DMS53 treated with DMSO at 0.1 percent for 48 hours (cell line): Measurements from ENCODE around the gene MARCHF2.
"Not testable (repeated sequence)": the region's sequence is repeated elsewhere in the genome, so short reads cannot be mapped to it uniquely, and the experiment has no call there.

Source experiments
- DNase-seq: peaks from one replicate; lab custom pipeline; 2025; ENCODE audit not compliant: unreplicated experiment; lab: John Stamatoyannopoulos, UW

The MARCHF2 gene

DNA sequence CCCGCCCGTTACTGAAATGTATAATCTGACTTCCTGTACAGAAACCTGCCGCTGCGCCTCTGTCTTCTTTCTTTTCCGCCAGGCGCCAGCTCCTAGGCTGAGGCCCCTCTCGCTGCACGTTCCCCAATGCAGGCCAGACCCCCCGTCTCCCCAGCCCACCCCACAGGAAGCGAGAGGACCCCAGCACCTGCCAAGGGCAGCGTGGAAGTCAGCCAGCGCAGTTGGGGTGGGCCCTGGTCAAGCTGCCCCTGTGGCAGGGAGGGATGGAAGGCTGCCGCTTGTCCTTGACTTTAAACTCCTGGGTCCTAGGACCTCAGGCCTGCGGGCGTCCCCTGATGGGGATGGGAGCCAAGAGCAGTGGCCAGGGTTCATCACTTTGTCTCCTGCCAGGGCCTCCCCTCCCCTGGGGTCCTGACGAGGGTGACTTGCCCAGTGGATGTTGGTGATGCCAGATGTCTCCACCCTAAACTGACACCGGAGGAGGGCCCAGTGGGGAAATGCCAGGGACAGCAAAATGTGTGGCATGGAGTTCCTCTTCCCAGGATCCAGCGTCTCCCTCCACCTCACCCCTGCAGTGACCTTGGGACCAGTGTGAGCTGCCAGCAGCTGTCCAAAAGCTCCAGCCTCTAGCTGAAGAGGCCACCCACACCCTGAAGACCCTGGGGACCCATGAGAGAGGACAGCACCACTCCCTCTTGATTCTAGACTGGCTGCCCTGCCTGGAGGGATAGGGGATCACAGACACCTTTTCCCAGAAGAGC is 8.5 kb upstream of the MARCHF2 start:
- no peak for DNase-seq

DNA sequence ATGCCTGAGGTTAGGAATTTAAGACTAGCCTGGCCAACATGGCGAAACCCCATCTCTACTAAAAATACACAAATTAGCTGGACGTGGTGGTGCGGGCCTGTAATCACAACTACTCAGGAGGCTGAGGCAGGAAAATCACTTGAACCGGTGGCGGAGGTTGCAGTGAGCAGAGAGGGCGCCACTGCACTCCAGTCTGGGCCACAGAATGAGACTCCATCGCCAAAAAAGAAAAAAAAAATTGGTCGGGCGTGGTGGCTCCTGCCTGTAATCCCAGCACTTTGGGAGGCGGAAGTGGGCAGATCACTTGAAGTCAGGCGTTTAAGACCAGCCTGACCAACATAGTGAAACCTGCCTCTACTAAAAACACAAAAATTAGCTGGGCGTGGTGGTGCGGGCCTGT is 2.4 kb upstream of the MARCHF2 start:
- not testable (repeated sequence) for DNase-seq

DNA sequence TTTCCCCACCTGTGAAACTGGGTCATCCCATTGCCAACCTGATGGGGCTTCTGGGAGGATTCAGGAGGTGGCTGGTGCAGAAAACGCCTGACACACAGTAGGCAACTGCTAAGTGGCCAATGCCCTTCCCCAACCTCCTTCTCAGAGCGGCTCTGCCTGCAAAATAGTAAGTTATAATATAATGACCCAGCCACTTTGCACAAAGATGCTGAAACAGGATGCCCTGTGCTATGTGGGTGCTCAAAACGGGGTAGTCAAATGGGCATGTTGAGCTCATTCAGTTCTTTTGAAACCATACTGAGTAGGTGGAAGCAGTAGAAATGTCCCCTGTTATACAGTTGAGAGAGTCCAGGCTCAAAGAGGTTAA is 507 bp downstream of the MARCHF2 start:
- no peak for DNase-seq

DNA sequence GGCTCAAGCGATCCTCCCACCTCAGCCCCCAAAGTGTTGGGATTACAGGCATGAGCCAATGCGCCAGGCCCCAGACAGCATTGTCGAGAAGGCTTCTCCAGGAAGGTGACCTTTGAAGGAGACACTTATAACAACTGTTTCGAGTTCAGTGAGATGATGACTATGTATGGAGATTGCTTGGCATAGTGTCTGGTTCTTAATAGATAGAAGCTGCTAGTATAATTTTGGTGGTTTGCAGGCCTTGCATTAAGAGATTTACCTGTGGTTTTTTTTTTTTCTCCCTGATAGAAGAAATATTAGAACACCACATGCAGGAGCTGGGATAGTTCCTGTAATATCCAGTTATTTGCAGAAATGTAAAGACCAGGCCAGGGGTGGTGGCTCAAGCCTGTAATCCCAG is 3.7 kb downstream of the MARCHF2 start:
- DNase-seq: no peak

- DNase-seq: no peak
Observed at GRCh38 chr19:8421484-8422461, 8.7 kb downstream of the MARCHF2 start.

DNA sequence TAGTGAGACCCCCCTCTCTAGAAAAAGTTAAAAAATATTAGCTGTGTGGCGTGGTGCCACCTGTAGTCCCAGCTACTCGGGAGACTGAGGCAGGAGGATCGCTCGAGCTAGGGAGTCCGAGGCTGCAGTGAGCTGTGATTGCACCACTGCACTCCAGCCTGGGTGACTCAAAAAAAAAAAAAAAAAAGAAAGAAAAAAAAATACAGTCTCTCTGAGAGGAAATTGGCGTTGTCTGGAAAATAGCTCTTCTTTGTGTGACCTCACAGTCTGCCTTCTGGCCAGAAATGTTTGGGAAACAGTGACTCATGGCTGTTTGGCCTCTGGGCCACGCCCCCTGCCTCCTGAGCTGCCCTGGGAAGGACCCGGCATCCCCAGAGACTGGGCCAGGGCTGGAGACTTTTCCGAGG is 10.7 kb downstream of the MARCHF2 start:
- DNase-seq: peak; percentile 86

DNA sequence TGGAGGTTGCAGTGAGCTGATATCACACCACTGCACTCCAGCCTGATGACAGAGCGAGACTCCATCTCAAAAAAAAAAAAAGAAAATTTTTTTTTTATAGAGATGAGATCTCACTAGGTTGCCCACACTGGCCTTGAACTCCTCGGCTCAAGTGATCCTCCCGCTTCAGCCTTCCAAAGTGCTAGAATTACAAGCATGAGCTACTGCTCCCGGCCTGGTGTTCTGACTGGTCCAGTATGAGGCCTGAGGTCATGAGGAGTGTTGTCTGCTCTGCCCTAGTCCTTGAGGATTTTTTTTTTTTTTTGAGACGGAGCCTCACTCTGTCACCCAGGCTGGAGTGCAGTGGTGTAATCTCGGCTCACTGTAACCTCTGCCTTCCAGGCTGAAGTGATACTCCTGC is 12.2 kb downstream of the MARCHF2 start:
- not testable (repeated sequence) for DNase-seq

- DNase-seq: no peak
Observed at GRCh38 chr19:8426283-8426682, 13.2 kb downstream of the MARCHF2 start.

- DNase-seq: no peak
Observed at GRCh38 chr19:8429044-8429443, 15.9 kb downstream of the MARCHF2 start.

DNA sequence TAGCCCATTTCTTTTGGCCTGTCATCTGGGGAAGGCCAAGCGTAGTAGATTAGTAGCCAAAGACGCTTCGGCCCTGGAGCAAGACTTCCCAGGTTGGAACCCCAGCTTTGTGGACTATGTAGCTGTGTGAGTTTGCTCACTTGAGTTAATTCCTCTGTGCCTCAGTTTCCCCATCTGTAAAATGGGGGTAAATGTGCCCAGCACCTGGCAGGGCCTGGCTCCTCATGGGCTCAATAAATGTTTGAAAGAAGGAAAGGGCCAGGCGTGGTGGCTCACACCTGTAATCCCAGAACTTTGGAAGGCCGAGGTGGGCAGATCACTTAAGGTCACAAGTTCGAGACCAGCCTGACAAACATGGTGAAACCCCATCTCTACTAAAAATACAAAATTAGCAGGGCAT is 16.7 kb downstream of the MARCHF2 start:
- no peak for DNase-seq

DNA sequence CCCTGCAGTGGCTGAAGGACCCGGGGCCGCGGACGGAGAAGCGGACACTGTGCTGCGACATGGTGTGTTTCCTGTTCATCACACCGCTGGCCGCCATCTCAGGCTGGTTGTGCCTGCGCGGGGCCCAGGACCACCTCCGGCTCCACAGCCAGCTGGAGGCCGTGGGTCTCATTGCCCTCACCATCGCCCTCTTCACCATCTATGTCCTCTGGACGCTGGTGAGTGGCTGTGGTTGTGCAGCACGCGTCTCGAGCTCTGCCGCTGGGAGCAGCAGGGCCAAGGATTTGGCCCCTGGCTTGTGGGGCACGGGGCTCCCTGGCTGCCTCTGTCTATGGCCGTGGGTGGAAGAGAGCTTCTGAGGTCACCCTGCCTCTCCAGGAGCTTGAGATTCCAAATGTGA is 17.5 kb downstream of the MARCHF2 start:
- no peak for DNase-seq

DNA sequence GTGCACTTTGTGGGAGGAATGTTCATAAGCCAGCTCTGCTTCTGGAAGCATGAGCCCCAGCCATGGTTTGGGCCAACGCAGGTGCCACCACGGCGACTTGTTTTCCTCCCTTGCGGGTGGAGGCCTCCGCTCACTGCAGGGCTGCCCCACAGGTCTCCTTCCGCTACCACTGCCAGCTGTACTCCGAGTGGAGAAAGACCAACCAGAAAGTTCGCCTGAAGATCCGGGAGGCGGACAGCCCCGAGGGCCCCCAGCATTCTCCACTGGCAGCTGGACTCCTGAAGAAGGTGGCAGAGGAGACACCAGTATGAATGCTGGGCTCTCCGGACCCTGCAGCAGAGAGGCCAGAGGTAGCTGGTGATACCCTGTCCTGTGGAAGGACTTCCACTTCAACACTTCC is 25.1 kb downstream of the MARCHF2 start:
- DNase-seq: no peak

DNA sequence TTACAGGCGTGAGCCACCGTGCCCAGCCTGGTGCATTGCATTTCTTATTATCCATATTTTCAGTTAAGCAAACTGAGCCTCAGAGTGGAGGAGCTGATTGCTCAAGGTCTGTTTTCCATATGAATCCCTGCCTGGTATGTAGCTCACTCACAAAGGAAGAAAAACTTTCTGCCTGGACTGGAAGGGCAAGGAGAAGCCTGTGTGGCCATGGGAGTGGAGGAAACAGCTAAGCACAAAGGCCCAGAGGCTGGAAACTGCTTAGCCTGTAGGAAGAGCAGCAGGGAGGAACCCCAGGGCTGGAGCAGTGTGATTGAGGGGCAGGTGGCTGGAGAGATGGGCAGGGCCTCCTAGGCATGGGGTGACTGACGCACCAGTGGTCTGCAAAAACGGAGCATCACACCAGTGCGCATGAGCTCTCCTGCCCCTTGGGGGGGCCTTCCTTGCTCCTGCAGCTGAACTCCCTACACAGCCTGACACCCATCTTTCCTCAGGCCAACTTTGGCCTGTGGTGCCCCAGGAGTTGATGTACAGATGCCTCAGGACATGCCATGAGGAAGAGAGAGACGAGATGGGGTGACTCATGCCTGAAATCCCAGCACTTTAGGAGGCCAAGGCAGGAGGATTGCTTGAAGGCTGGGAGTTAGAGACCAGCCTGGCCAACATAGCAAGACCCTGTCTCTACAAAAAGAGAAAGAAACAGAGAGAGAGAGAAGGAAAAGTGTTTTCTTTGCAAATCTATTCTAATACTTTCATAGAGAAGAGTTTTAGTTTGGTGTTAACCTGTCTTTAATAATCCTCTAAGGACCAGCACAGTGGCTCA is 28.8 kb downstream of the MARCHF2 start:
- DNase-seq: no peak

DNA sequence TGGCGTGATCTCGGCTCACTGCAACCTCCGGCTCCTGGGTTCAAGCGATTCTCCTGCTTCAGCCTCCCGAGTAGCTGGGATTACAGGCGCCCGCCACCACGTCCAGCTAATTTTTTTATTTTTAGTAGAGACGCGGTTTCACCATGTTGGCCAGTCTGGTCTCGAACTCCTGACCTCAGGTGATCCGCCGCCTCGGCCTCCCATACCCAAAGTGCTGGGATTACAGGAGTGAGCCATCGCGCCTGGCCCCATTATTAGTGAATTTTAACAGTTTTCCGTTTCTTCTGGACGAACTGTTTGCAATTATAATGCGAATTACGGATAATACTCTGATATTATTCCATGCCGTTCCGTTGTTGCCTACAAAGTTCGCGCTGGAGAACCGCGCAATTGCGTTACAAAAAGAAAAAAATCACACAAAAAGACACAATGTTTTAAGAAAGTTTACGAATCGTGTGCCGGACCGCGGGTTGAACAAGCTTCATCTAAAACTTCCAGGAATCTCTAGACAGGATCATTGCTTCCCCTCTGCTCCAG is 31.1 kb downstream of the MARCHF2 start:
- not testable (repeated sequence) for DNase-seq

DNA sequence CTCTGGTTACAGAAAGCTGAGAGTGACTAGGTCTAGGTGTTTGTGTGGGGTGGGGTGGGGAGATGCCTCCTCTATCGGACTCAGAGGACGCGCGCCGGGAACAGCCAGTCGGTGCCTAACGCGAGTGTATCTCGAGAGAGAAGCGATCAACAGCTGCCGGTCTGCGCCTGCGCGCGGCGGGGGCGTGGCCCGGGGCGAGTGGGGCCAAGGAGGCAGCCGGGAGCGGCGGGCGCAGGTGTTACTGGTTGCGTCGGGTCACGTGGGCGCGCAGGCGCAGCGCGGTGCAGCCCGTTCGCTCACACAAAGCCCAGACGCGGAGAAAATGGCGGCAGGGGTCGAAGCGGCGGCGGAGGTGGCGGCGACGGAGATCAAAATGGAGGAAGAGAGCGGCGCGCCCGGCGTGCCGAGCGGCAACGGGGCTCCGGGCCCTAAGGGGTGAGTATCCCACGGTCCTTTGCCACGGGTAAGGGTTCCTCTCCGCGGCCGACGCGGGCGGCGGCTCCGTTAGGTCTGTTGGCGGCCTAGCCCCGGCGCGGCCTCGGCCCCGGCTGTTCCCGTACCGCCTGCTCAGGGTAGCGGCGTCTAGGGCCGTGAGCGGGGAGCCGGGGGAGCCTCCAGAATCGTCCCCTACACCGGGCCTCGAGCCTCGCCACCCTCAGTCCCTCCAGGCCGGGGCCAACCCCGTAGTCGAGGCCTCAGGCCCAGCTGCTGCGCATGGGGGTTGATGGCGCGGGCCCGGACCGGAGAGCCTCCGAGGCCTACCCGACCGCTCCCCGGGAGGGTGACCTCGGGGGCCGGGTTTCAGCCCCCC is 31.8 kb downstream of the MARCHF2 start, which contains the start of gene HNRNPM:
TSS of gene HNRNPM (plus strand) at position 299 of the 811 bp plus-strand sequence. CDS start at position 323, 24 bp downstream.
- peak; percentile 90 for DNase-seq

DNA sequence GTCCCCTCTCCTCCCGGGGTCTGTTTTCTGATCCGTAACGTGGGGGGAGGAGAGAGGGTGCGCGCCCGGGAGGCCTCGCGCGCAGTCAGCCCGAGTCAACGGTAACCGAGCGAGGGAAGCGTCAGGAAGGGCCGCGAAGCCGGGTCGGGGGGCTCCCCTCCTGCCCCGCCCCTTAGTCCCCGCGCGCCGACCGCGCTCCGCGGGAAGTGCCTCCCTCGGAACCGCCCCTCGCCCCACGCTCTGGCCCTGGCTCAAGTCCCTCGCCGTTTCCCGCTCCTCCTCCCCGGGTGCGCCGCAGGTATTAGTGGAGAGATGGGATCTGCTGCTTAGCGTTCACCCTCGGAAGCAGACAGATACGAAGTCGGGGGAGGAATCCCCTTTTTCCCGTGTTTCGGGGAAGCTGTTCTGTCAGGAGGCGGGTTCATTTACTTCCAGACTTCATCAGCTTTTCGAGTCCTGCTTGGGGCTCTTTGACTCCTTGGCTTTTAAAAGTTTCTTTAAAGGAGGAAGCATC is 32.4 kb downstream of the MARCHF2 start:
- no peak for DNase-seq

GRCh38 chr19:8446061-8446709 is 33.1 kb downstream of the MARCHF2 start:
- DNase-seq: no peak

DNA sequence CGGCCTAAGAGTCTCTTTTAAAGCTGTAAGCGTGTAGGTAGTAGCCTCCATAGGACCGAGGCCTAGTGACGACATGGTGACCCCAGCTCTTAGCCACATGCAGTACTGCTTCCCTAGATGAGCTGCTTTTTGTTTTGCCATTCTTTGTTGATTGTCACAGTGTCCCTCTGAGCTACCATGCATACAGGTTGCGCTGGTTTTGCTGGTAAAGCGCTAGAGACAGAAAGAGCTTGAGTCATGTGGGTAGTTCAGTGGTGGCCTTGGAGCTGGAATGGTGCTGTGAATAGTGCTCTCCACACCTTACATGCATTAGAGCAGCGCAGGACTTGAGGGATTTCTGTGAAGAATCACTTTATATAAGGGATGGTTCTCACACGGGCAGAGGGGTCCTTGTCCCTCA is 36.7 kb downstream of the MARCHF2 start:
- DNase-seq: no peak

DNA sequence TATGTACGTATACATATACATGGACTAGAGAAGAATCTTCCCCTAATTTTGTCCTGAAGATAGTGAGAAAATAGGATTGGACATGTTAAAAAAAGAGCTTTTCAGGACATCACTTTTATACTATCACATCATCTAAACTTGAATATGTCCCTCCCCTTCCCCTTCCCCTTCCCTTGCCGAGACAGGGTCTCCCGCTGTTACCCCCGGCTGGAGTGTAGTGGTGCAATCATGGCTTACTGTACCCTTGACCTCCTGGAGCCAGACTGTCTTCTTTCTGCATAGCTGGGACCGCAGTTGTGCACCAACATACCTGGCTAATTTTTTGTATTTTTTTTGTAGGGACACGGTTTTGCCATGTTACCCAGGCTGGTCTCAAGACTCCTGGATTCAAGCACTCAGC is 38.3 kb downstream of the MARCHF2 start:
- no peak for DNase-seq
